ENCODE results near the gene MUS81. TPM values are rescaled to one million over a fixed set of nuclear protein-coding genes. Genes with fewer than 3 reads are reported as not detected.
A peak's percentile ranks its signal among the peaks of the same experiment; 100 is the strongest.

Gene MUS81
- total and polyA plus RNA-seq, 2 of the 13 experiments (the other 11 are each of a cell fraction or from before 2014, with no cell fraction given): 25.6 to 30.2 TPM

GRCh38 chr11:65868076-65868667 is 7.9 kb downstream of the MUS81 start (continued):
- TF ChIP-seq BORCS8-MEF2B (CRISPR knock-in tag; IDR thresholded peaks at IDR 0.05): no peak
- 0 out of 2 replicates have a peak, but pooled peaks have one; percentile 65 for TF ChIP-seq PAF1 (CRISPR knock-in tag; IDR thresholded peaks at IDR 0.05)
- TF ChIP-seq RBFOX2 (IDR thresholded peaks at IDR 0.05; ENCODE audit: low read depth, low read length): peak; percentile 54
- no peak for TF ChIP-seq AKNA (CRISPR knock-in tag; IDR thresholded peaks at IDR 0.05; ENCODE audit: borderline replicate concordance)
- peak in 1 of 2 experiments; percentile 32; a peak in 1 of 4 replicates for TF ChIP-seq POLR2A (IDR thresholded peaks at IDR 0.05; ENCODE audit: insufficient read depth in 1 of 2, low read depth in 2 of 2, low read length in 2 of 2)
- no peak for TF ChIP-seq REPIN1 (CRISPR knock-in tag; IDR thresholded peaks at IDR 0.05; ENCODE audit: borderline replicate concordance, low read depth)
- no peak for TF ChIP-seq NRL (CRISPR knock-in tag; IDR thresholded peaks at IDR 0.05; ENCODE audit: borderline replicate concordance)
- no peak for TF ChIP-seq NFIB (CRISPR knock-in tag; IDR thresholded peaks at IDR 0.05; ENCODE audit: borderline replicate concordance)
- no peak for TF ChIP-seq ETV6 (CRISPR knock-in tag; conservative IDR thresholded peaks at IDR 0.05)
- no peak for TF ChIP-seq FOXK2 (IDR thresholded peaks at IDR 0.05)
- 0 out of 2 replicates have a peak, but pooled peaks have one; percentile 3 for TF ChIP-seq POLR2AphosphoS5 (IDR thresholded peaks at IDR 0.05; ENCODE audit: low read depth, low read length)
- TF ChIP-seq ZNF446 (CRISPR knock-in tag; IDR thresholded peaks at IDR 0.05): no peak
- TF ChIP-seq, protein P1, sequence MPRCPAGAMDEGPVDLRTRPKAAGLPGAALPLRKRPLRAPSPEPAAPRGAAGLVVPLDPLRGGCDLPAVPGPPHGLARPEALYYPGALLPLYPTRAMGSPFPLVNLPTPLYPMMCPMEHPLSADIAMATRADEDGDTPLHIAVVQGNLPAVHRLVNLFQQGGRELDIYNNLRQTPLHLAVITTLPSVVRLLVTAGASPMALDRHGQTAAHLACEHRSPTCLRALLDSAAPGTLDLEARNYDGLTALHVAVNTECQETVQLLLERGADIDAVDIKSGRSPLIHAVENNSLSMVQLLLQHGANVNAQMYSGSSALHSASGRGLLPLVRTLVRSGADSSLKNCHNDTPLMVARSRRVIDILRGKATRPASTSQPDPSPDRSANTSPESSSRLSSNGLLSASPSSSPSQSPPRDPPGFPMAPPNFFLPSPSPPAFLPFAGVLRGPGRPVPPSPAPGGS (CRISPR knock-in tag; IDR thresholded peaks at IDR 0.05): no peak
- TF ChIP-seq, protein P2, sequence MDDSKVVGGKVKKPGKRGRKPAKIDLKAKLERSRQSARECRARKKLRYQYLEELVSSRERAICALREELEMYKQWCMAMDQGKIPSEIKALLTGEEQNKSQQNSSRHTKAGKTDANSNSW (CRISPR knock-in tag; IDR thresholded peaks at IDR 0.05; ENCODE audit: borderline replicate concordance): no peak
- no peak for TF ChIP-seq MBD4 (IDR thresholded peaks at IDR 0.05; ENCODE audit: borderline replicate concordance, low read length)
- TF ChIP-seq, protein P3, sequence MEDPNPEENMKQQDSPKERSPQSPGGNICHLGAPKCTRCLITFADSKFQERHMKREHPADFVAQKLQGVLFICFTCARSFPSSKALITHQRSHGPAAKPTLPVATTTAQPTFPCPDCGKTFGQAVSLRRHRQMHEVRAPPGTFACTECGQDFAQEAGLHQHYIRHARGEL (CRISPR knock-in tag; IDR thresholded peaks at IDR 0.05): no peak
- no peak for TF ChIP-seq RARA (CRISPR knock-in tag; IDR thresholded peaks at IDR 0.05)
- TF ChIP-seq ZNF709 (CRISPR knock-in tag; IDR thresholded peaks at IDR 0.05): no peak
- TF ChIP-seq, protein P4, sequence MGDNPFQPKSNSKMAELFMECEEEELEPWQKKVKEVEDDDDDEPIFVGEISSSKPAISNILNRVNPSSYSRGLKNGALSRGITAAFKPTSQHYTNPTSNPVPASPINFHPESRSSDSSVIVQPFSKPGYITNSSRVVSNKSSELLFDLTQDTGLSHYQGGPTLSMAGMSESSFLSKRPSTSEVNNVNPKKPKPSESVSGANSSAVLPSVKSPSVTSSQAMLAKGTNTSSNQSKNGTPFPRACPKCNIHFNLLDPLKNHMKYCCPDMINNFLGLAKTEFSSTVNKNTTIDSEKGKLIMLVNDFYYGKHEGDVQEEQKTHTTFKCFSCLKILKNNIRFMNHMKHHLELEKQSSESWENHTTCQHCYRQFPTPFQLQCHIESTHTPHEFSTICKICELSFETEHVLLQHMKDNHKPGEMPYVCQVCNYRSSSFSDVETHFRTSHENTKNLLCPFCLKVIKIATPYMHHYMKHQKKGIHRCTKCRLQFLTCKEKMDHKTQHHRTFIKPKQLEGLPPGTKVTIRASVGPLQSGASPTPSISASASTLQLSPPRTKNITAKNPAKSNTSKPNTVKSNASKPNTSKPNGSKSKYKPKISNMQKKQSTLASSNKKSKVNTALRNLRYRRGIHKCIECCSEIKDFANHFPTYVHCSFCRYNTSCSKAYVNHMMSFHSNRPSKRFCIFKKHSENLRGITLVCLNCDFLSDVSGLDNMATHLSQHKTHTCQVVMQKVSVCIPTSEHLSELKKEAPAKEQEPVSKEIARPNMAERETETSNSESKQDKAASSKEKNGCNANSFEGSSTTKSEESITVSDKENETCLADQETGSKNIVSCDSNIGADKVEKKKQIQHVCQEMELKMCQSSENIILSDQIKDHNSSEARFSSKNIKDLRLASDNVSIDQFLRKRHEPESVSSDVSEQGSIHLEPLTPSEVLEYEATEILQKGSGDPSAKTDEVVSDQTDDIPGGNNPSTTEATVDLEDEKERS (CRISPR knock-in tag; IDR thresholded peaks at IDR 0.05): no peak
- no peak for TF ChIP-seq ZKSCAN5 (CRISPR knock-in tag; IDR thresholded peaks at IDR 0.05)
- no peak for TF ChIP-seq PTBP1 (IDR thresholded peaks at IDR 0.05; ENCODE audit: low read depth, low read length, poor library complexity, severe bottlenecking)
- TF ChIP-seq ARID2 (CRISPR knock-in tag; IDR thresholded peaks at IDR 0.05; ENCODE audit: borderline replicate concordance): no peak

Measured in HepG2 (cell line).